GM19023 (cell line): ENCODE measurements around the gene CECR2.
"Not testable (repeated sequence)": the region's sequence is repeated elsewhere in the genome, so short reads cannot be mapped to it uniquely, and the experiment has no call there.

Experiments
- ATAC-seq: cut with Tn5 transposase; IDR thresholded peaks from one replicate; pipeline ENCODE4 v1.9.1; 2021; ENCODE audit warnings: mild to moderate bottlenecking, moderate library complexity; ENCODE audit not compliant: unreplicated experiment

CECR2 gene

GRCh38 chr22:17566016-17566687 is 196.9 kb downstream of the CECR2 start:
- ATAC-seq: not testable (repeated sequence)

DNA sequence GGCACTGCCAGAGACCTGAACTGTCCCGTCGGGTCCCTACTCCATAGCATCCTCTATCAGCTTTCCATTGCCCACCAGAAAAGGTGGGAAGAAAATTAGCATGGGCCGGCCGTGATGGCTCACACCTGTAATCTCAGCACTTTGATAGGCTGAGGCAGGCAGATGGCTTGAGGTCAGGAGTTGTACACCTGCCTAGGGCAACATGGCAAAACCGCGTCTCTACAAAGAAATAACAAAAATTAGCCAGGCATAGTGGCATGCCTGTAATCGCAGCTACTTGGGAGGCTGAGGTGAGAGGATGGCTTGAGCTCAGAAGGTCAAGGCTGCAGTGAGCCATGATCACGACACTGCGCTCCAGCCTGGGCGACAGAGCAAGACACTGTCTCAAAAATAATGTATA is 197.5 kb downstream of the CECR2 start:
- ATAC-seq: no peak

- ATAC-seq: no peak
Observed at GRCh38 chr22:17569971-17570511, 200.8 kb downstream of the CECR2 start.

DNA sequence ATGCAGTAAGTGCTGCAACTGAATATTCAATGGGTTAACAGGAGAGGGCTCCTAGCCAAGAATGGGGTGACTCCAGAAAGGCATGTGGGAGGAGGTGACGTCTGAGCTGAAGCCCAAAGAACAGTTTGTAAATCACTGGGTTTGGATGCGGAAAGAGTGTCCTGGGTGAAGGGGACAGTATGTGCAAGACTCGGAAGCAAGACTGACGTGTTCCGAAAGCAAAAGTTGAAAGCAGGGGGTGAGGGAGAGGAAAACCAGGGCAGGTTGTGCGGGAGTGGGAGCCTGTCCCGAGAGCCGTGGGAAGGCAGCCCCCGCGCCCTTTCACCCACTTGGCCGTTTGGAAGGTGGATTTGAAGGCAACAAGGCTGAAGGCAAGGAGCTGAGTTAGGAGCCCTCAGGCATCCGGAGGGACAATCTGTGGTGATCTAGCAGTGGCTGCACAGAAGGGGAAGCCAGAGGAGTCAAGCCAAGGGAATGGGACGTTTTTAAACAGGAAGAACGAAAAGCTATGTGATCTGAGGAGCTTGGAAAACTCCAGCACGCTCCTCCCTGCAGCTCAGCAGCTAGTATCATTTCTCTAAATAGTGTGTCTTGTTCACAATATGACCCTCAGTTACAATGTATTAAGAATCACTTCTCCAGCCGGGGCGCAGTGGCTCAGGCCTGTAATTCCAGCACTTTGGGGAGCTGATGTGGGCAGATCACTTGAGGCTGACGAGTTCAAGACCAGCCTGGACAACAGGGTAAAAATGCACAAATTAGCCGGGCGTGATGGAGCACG is 201.8 kb downstream of the CECR2 start:
- ATAC-seq: no peak

DNA sequence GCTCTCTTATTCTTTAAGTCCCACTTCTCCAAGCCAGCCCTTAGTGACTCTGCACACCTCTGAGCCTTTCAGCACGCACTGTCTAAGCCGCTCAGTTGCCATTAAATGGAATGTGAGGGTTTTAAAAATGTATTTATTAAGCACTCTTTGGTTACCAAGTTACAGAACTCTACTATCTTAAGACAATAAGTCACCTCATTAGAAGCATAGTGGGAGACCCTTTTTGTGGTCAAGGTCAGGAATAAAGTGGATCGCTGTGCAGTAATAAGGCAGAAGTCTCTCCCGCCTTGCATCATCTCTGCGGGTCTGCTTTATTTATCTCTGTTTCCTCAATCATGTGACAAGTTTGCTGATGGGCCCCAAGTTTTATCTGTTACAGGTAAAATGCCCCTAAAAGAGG is 205.9 kb downstream of the CECR2 start:
- no peak for ATAC-seq

DNA sequence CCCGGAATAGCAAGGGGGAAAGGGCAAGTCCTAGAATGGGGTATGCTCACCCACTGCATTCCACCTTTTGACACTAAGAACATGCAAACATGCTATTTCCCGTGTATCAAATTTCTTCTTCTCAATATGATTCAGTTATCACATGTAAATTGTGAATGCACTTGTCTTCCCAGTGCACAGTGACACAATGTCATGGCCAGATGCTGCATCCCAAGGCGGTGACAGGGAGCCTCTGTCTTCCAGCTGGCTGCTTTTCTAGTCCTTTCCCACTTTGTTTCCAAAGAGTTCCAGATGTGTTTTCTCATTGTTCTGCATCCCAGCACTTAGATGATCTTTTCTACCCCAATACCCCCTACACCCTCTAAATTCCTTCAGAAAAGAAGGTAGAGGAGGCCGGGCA is 206.4 kb downstream of the CECR2 start:
- ATAC-seq: no peak

- no peak for ATAC-seq
Observed at GRCh38 chr22:17576470-17576869, 207.2 kb downstream of the CECR2 start.

GRCh38 chr22:17578136-17578754 is 209.0 kb downstream of the CECR2 start:
- no peak for ATAC-seq

DNA sequence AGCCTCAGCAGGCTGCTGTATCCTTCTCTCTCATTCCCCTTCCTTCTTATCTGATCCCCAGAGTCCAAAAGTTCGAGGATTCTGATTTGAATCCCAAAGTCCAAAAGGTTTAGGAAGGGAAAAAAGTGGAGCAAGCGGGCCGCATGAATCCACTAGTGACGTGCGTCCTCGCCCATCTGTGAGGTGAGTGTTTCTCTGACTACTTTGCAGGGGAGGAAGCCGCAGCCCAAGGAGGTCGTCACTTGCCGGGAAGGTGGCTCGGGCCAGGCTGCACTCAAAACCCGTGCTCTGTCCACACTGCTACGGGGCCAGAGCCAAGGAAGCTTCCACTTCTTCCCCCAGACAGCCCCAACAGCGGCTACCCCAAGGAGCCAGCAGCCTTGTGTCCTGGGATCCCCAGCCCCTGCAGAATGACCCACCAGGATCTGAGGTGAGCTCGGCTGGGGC is 210.3 kb downstream of the CECR2 start:
- ATAC-seq: no peak

GRCh38 chr22:17580441-17581031 is 211.3 kb downstream of the CECR2 start:
- no peak for ATAC-seq

DNA sequence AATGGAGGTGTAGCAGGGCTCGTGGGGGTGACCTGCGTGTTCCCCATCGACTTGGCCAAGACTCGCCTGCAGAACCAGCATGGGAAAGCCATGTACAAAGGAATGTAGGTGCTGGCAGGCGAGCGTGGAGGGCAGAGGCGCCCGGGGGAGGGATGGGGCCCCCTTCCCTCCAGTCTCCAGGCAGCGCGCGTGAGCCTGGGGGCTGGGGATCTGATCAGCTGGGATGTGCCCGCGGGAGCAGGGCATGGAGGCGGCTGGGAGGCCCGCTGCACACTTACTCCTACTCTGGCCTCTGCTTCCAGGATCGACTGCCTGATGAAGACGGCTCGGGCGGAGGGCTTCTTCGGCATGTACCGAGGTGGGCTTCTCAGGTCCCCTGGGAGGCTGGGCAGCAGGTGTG is 211.8 kb downstream of the CECR2 start:
- no peak for ATAC-seq

DNA sequence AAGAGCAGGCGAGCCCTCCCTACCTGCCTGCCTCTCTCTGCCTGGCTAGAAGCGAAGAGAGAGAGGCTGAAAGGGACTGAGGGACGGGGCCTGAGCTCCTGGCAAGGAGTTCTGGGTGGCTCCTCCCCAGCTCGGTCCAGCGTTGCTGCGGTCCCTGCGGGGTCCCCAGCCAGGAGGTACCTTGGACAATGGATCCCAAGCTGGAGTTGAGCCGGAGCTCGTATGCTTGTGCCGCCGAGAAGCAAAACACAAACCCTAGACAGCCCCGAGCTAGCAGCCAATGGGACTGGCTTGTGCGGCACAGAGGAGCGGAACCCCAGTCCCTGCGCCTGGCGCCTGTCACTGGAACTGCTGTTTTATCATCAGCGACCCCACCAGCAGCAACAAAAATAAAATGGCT is 212.4 kb downstream of the CECR2 start:
- no peak for ATAC-seq

GRCh38 chr22:17583151-17583550 is 213.9 kb downstream of the CECR2 start:
- ATAC-seq: no peak

DNA sequence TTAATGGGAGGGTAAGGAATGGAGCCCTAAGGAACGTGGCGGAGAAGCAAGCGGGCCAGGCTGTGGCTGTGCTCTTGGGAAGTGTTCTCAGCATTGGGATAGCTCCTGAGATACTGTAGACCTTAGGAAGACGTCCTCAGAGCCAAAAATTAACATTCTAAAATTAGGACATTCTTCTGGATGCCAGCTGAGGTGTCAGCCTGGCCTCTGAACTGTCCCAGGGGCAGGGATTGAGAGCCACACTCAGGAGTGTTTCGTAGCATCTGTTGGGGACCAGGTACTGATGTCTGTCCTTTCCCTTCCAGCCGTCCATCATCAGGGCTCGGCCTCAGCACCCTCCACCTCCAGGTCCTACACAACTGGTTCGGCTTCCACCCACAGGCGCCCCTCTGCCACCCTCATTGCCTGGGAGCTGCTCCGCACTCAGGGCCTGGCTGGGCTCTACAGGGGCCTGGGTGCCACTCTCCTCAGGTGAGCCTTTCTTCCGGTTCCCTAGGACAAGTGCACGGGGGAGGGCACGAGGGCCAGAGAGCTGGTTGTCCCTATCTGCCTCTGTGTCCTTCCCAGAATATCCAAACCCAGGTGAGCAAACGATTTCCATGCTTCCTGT is 217.7 kb downstream of the CECR2 start:
- ATAC-seq: no peak

GRCh38 chr22:17587629-17588028 is 218.4 kb downstream of the CECR2 start:
- no peak for ATAC-seq

DNA sequence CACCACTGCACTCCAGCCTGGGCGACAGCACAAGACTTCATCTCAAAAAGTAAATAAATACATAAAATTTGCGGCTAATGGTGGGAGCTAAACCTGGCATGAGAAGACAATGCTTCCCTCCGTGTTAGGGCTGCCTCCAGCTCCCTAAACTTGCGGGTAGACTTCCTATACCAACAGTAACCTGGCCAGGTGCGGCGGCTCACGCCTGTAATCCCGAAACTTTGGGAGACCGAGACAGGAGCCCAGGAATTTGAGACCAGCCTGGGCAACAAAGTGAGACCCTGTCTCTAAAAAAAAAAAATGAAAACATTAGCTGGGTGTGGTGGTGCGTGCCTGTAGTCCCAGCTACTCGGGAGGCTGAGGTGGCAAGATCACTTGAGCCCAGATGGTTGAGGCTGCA is 219.3 kb downstream of the CECR2 start:
- ATAC-seq: no peak

DNA sequence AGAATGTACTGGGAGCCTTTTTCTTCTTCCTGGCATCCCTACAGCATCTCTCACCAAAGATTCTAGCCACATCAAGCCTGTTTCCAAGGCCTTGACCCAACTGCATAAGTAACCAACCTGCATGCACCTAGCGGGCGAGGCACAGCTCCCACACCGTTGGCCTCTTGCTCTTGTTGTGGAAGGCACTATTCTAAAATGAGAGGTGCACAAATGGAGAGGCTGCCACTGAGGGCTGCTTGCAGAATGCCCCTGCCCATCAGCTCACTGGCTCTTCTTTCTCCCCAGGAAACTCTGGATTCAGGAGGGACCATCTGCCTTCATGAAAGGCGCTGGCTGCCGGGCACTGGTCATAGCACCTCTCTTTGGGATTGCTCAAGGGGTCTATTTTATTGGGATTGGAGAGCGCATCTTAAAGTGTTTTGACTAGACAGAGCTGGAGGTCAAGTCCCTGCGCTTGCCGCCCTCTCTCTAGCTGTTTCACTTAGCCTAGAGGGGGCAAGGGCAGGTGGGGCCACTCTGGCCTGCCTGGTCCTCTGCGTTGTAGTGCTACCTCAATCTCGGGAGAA is 220.6 kb downstream of the CECR2 start:
- ATAC-seq: no peak

DNA sequence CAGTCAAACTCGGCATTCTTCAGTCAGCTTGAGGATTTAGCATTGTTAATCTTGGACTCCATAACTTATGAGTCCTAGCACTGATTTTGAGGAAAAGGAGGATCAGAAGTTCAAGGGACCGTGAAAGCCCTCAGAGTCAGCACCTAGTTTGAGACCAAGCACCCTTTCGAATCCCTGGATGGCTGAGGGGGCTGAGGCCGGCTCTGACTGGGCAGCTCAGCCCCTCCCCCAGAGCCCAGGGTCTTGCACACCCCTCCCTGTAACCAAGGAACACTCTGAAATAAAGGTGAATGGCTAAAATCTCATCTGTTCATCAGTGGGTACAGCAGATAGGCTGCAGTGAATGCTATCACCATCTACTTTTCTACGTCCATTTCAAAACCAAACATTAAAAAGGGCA is 221.3 kb downstream of the CECR2 start:
- no peak for ATAC-seq

GRCh38 chr22:17592201-17592600 is 222.9 kb downstream of the CECR2 start:
- ATAC-seq: no peak

GRCh38 chr22:17596226-17596625 is 227.0 kb downstream of the CECR2 start:
- no peak for ATAC-seq

DNA sequence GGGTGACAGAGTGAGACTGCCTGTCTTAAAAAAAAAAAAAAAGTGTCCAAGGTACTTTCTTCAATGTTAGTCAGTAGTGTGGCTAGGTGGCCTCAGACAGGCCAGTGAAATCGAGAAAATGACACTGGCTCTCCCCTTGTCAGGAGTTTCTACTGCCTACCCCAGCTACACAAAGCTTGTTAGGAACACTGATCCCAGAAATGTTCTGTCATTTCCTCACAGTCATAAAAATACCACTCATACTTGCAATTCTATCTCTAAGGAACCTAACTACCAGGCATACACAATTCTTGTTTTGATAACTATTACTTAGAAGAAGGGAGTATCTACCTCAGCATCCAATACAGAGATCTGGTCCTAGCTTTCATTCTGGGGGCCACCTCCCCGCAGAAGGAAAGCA is 228.0 kb downstream of the CECR2 start:
- no peak for ATAC-seq
